H1 (cell line): ENCODE measurements around the gene SUGP2. TPM values are rescaled to one million over a fixed set of nuclear protein-coding genes. Genes with fewer than 3 reads are reported as not detected.

ENCODE experiments used
- CTCF ChIA-PET: fragments of 300-600 bp; sonication (Branson Sonifier 250); formaldehyde crosslinking; loops from one replicate; lab custom pipeline; 2021; ENCODE audit not compliant: partially characterized antibody; lab: Charles Lee
- POLR2A ChIA-PET: fragments of 300-600 bp; sonication (Branson Sonifier 250); formaldehyde crosslinking; loops from one replicate; lab custom pipeline; 2021; ENCODE audit warnings: inconsistent platforms; ENCODE audit not compliant: partially characterized antibody; lab: Charles Lee
- DNase-seq, 2 experiments: peaks; one replicate each; pipeline versions ENCODE4 v3.0.0 to v3.0.0-alpha.2; 2010 to 2022; ENCODE audit warnings: low spot score in 2 of 2, low read depth in 1 of 2, mixed read lengths in 1 of 2
- FAIRE-seq: peaks from 2 replicates; lab custom pipeline; 2011; peaks lifted over from hg19 to GRCh38; lab: Jason Lieb, UNC
- H2AFZ ChIP-seq: 2 replicates; pipeline ENCODE4 v1.8.1; 2012; ENCODE audit warnings: low read length, inconsistent platforms
- H2AK5ac ChIP-seq: 2 replicates; pipeline ENCODE4 v1.6.1; 2013; ENCODE audit warnings: low read depth, low read length
- H2BK120ac ChIP-seq: replicated peaks from 2 replicates; pipeline ENCODE3; 2013; ENCODE audit warnings: low read depth, low read length, inconsistent platforms
- H2BK12ac ChIP-seq: 2 replicates; pipeline ENCODE4 v1.6.1; 2013; ENCODE audit warnings: low read depth, low read length
- H2BK15ac ChIP-seq: 2 replicates; pipeline ENCODE4 v1.6.1; 2013; ENCODE audit warnings: low read length
- H2BK20ac ChIP-seq: 2 replicates; pipeline ENCODE4 v1.6.1; 2013; ENCODE audit warnings: low read length
- H2BK5ac ChIP-seq: 2 replicates; pipeline ENCODE4 v1.6.1; 2013; ENCODE audit warnings: low read depth, low read length
- H3K14ac ChIP-seq: 2 replicates; pipeline ENCODE4 v1.6.1; 2013; ENCODE audit warnings: inconsistent platforms; ENCODE audit not compliant: insufficient read length
- H3K18ac ChIP-seq: 2 replicates; pipeline ENCODE4 v1.6.1; 2013; ENCODE audit warnings: low read length; ENCODE audit errors: extremely low read depth
- H3K23ac ChIP-seq: 2 replicates; pipeline ENCODE4 v1.6.1; 2013; ENCODE audit warnings: inconsistent platforms; ENCODE audit not compliant: insufficient read length
- H3K23me2 ChIP-seq: 2 replicates; pipeline ENCODE4 v1.6.1; 2013; ENCODE audit warnings: low read depth, low read length
- H3K27ac ChIP-seq: 2 replicates; pipeline ENCODE4 v1.6.1; 2011; ENCODE audit warnings: low read depth, low read length, inconsistent platforms
- H3K27me3 ChIP-seq, 4 experiments: replicated peaks in 1 of 4; 1 replicate in 1 of 4; 2 replicates in 3 of 4; pipeline versions ENCODE4 v1.6.1 to v1.8.1; 2011 to 2013; ENCODE audit warnings: low read length in 3 of 4, mild to moderate bottlenecking in 3 of 4, inconsistent platforms in 2 of 4, mixed read lengths in 2 of 4, moderate library complexity in 1 of 4; ENCODE audit not compliant: control insufficient read depth in 3 of 4, insufficient read depth in 3 of 4; ENCODE audit errors: extremely low read depth in 1 of 4
- H3K36me3 ChIP-seq, 4 experiments: 2 replicates each; pipeline versions ENCODE4 v1.6.1 to v1.8.1; 2011 to 2013; ENCODE audit warnings: mild to moderate bottlenecking in 4 of 4, low read length in 3 of 4, moderate library complexity in 2 of 4, control low read depth in 1 of 4, inconsistent platforms in 1 of 4; ENCODE audit not compliant: insufficient read depth in 4 of 4, control insufficient read depth in 2 of 4
- H3K4ac ChIP-seq: replicated peaks from 2 replicates; pipeline ENCODE3; 2013; ENCODE audit warnings: low read length, low read depth, mixed read lengths, inconsistent platforms; ENCODE audit not compliant: insufficient read length
- H3K4me1 ChIP-seq, 4 experiments: replicated peaks in 1 of 4; 1 replicate in 1 of 4; 2 replicates in 3 of 4; pipeline versions ENCODE4 v1.6.1 to v1.8.1; 2011 to 2013; ENCODE audit warnings: low read length in 3 of 4, inconsistent platforms in 2 of 4, mixed read lengths in 1 of 4; ENCODE audit not compliant: insufficient read depth in 4 of 4, control insufficient read depth in 3 of 4
- H3K4me2 ChIP-seq, 2 experiments: 2 replicates each; pipeline versions ENCODE4 v1.6.1 to v1.8.1; 2011 to 2013; ENCODE audit warnings: low read depth in 2 of 2, low read length in 2 of 2, control low read depth in 1 of 2, inconsistent platforms in 1 of 2, mild to moderate bottlenecking in 1 of 2; ENCODE audit not compliant: insufficient read depth in 1 of 2
- H3K4me3 ChIP-seq, 4 experiments: fragments of 200-600, 300-600 bp in 1 of 4; sonication (generic), shearing (Covaris generic), sonication (Bioruptor Twin) in 1 of 4; 2 replicates each; pipeline versions ENCODE4 v1.5.1 to v1.8.1; 2011 to 2016; ENCODE audit warnings: low read length in 4 of 4, low read depth in 3 of 4, control low read depth in 2 of 4, inconsistent platforms in 2 of 4, mild to moderate bottlenecking in 2 of 4, mixed read lengths in 1 of 4, moderate library complexity in 1 of 4; ENCODE audit not compliant: insufficient read depth in 2 of 4; ENCODE audit errors: extremely low read depth in 1 of 4
- H3K56ac ChIP-seq: replicated peaks from 2 replicates; pipeline ENCODE3; 2013; ENCODE audit warnings: low read depth, mild to moderate bottlenecking, mixed read lengths, low read length, inconsistent platforms; ENCODE audit not compliant: insufficient read length
- H3K79me1 ChIP-seq: 2 replicates; pipeline ENCODE4 v1.6.1; 2013; ENCODE audit warnings: low read depth, low read length, control low read depth
- H3K79me2 ChIP-seq, 2 experiments: 2 replicates each; pipeline versions ENCODE4 v1.6.1 to v1.8.1; 2012 to 2013; ENCODE audit warnings: low read length in 2 of 2, mild to moderate bottlenecking in 2 of 2, inconsistent platforms in 1 of 2; ENCODE audit not compliant: insufficient read depth in 2 of 2, control insufficient read depth in 1 of 2
- H3K9ac ChIP-seq, 4 experiments: replicated peaks in 1 of 4; 1 replicate in 1 of 4; 2 replicates in 3 of 4; pipeline versions ENCODE4 v1.6.1 to v1.8.1; 2011 to 2013; ENCODE audit warnings: low read depth in 3 of 4, low read length in 3 of 4, control low read depth in 2 of 4, mild to moderate bottlenecking in 2 of 4, moderate library complexity in 2 of 4, inconsistent platforms in 1 of 4; ENCODE audit errors: extremely low read depth in 1 of 4
- H3K9me3 ChIP-seq, 2 experiments: 2 replicates each; pipeline versions ENCODE4 v1.6.1 to v1.8.1; 2012 to 2013; ENCODE audit warnings: mild to moderate bottlenecking in 2 of 2, moderate library complexity in 2 of 2, control low read depth in 1 of 2, inconsistent platforms in 1 of 2, low read depth in 1 of 2, low read length in 1 of 2, mixed read lengths in 1 of 2; ENCODE audit not compliant: insufficient read depth in 2 of 2
- H4K20me1 ChIP-seq, 2 experiments: replicated peaks in 1 of 2; 2 replicates each; pipeline versions ENCODE3 to v1.8.1; 2011 to 2013; ENCODE audit warnings: inconsistent platforms in 2 of 2, low read length in 2 of 2, mild to moderate bottlenecking in 1 of 2; ENCODE audit not compliant: insufficient read depth in 2 of 2, control insufficient read depth in 1 of 2
- H4K5ac ChIP-seq: 2 replicates; pipeline ENCODE4 v1.6.1; 2013; ENCODE audit warnings: low read length, low read depth, mixed read lengths, inconsistent platforms; ENCODE audit not compliant: insufficient read length
- H4K8ac ChIP-seq: 2 replicates; pipeline ENCODE4 v1.8.0; 2013; ENCODE audit warnings: mild to moderate bottlenecking, moderate library complexity, low read length, inconsistent platforms; ENCODE audit not compliant: insufficient read depth; ENCODE audit errors: extremely low read depth
- H4K91ac ChIP-seq: replicated peaks from 2 replicates; pipeline ENCODE3; 2013; ENCODE audit warnings: low read length, mixed read lengths, inconsistent platforms; ENCODE audit not compliant: insufficient read length
- CHD2 ChIP-seq: IDR thresholded peaks from 2 replicates; pipeline ENCODE4 v1.6.1; 2012; ENCODE audit warnings: low read length, improper control_type of control experiment
- RAD21 ChIP-seq, 2 experiments: IDR thresholded peaks in 1 of 2; conservative IDR thresholded peaks in 1 of 2; 2 replicates each; pipeline ENCODE4 v1.6.1; 2011; ENCODE audit warnings: low read depth in 2 of 2, low read length in 2 of 2, improper control_type of control experiment in 1 of 2, inconsistent platforms in 1 of 2, mild to moderate bottlenecking in 1 of 2, moderate library complexity in 1 of 2
- SRF ChIP-seq: IDR thresholded peaks from 2 replicates; pipeline ENCODE4 v1.6.1; 2011; ENCODE audit warnings: mild to moderate bottlenecking, low read depth, low read length, moderate library complexity
- WGBS, 2 experiments: shearing (Covaris generic) in 1 of 2; methylation state at CpG; one replicate each; pipeline versions ENCODE4 v1.1.6 to v1.1.7; 2013 to 2015; ENCODE audit warnings: low lambda C conversion rate in 2 of 2, mixed read lengths in 2 of 2, inconsistent platforms in 1 of 2, low coverage in 1 of 2, missing lambda C conversion rate in 1 of 2; ENCODE audit not compliant: insufficient replicate concordance in 2 of 2, insufficient coverage in 1 of 2, insufficient read length in 1 of 2; ENCODE audit errors: extremely low coverage in 1 of 2, missing lambda C conversion rate in 1 of 2; 5-methylcytosine and 5-hydroxymethylcytosine counted together
- polyA plus RNA-seq, 7 experiments: library from polyadenylated mRNA; depleted of rRNA in 3 of 7; stranded (reverse) in 5 of 7; unstranded in 2 of 7; fragments of >200 nt in 5 of 7; fragments of 200-250 nt in 2 of 7; gene quantifications; 1 replicate in 5 of 7; 2 replicates in 1 of 7; 4 replicates in 1 of 7; pipeline versions ENCODE4 v1.2.1 to v1.2.3, GENCODE V29; 2011 to 2013; ENCODE audit warnings: missing spikeins in 2 of 7, mixed read lengths in 2 of 7
- total RNA-seq: library from RNA; stranded (reverse); fragmentation: NEBNext Ultra II Directional; extraction: Animal tissue kit (Norgen Biotek cat#: 25700); gene quantifications from 2 replicates; pipeline ENCODE4 v1.2.1, GENCODE V29; 2021

Gene SUGP2
- total and polyA plus RNA-seq, 2 of the 8 experiments (the other 6 are each of a cell fraction or from before 2014, with no cell fraction given): 57.7 to 114 TPM

DNA sequence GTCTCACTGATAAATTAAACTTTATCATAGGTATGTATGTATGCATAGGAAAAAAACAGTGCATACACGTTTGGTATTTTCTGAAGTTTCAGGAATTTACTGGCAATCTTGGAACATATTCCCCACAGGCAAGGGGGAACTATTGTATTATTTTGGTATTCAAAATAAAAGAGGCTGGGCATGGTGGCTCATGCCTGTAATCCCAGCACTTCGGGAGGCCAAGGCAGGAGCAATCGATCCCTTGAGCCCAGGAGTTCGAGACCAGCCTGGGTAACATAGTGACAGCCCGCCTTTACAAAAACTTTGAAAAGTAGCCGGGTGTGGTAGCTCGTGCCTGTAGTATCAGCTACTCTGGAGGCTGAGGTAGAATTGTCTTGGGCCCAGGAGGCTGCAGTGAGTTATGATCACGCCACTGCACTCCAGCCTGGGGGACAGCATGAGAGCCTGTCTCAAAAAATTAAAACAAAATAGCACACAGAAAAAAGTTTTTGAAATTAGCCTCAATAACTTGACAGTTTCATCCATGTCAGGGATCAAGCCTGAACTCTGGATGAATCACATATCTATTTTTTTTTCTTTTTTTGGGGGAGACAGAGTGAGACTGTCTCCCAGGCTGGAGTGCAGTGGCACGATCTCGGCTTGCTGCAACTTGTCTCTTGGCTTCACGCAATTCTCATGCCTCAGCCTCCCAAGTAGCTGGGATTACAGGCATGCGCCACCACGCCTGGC is 63.2 kb downstream of the SUGP2 start:
- no peak overlapping the region for H3K18ac ChIP-seq
- peaks cover 0 to 3% (median under 1%) of the 10 kb centered on the region in 4 experiments; a peak in 2 of 7 replicates for H3K4me1 ChIP-seq
- no peaks in the 10 kb centered on the region for H3K9me3 ChIP-seq
- no peaks in the 10 kb centered on the region for H3K79me2 ChIP-seq
- H4K5ac ChIP-seq: no peak overlapping the region
- FAIRE-seq (no peak), DNase-seq (no peak)
- H3K23ac ChIP-seq: no peak overlapping the region
- no peaks in the 10 kb centered on the region for H4K20me1 ChIP-seq
- H3K23me2 ChIP-seq: no peaks in the 10 kb centered on the region
- H2BK5ac ChIP-seq: no peak overlapping the region
- ChIA-PET POLR2A (interaction anchor here (0.7 to 1.4 kb wide), 2 partner anchors 17 to 27 kb away, joined by 3 to 6 read pairs; no protein-coding TSS in a partner anchor), CTCF (interaction anchor here (0.9 to 1.2 kb wide), 2 partner anchors 8 to 17 kb away, joined by 3 to 6 read pairs; no protein-coding TSS in a partner anchor)
- no peak overlapping the region for H3K9ac ChIP-seq
- H3K36me3 ChIP-seq: no peaks in the 10 kb centered on the region
- no peak overlapping the region for H3K27ac ChIP-seq
- no peaks in the 10 kb centered on the region for H3K27me3 ChIP-seq
- H3K56ac ChIP-seq: no peak overlapping the region
- H2BK120ac ChIP-seq: no peak overlapping the region
- H2AK5ac ChIP-seq: no peak overlapping the region
- H2BK15ac ChIP-seq: no peak overlapping the region
- H3K79me1 ChIP-seq: no peaks in the 10 kb centered on the region
- H3K4ac ChIP-seq: no peak overlapping the region
- no peak overlapping the region for H3K4me2 ChIP-seq
- H2BK20ac ChIP-seq: no peak overlapping the region
- WGBS, 2 experiments: 96% methylated on average over 13 of the region's 13 CpGs; no CpG with 5 or more reads in 1 of the 2 experiments
- H3K14ac ChIP-seq: no peak overlapping the region
- H4K91ac ChIP-seq: no peak overlapping the region
- H3K4me3 ChIP-seq: no peak overlapping the region
- no peak overlapping the region for H4K8ac ChIP-seq
- no peak overlapping the region for H2BK12ac ChIP-seq
- no peak overlapping the region for H2AFZ ChIP-seq
- TF ChIP-seq CHD2 (no peak), SRF (no peak), RAD21 (IDR thresholded peaks at IDR 0.05 in 1 of 2, conservative IDR thresholded peaks at IDR 0.05 in 1 of 2; ENCODE audit: low read depth in 2 of 2, low read length in 2 of 2) (no peak)
